H9 (cell line): ENCODE measurements around the gene ADGRG7. TPM values are rescaled to one million over a fixed set of nuclear protein-coding genes. Genes with fewer than 3 reads are reported as not detected.

Experiments used
- DNase-seq: peaks from one replicate; pipeline ENCODE4 v3.0.0-alpha.2; 2017
- H2AFZ ChIP-seq: one replicate; pipeline ENCODE4 v1.6.1; 2013; ENCODE audit warnings: mild to moderate bottlenecking, low read length, control low read depth, moderate library complexity
- H2AK5ac ChIP-seq: 2 replicates; pipeline ENCODE4 v1.6.1; 2013; ENCODE audit warnings: low read length, control low read depth, mixed read lengths; ENCODE audit not compliant: insufficient read length
- H2BK120ac ChIP-seq: one replicate; pipeline ENCODE4 v1.6.1; 2013; ENCODE audit warnings: low read depth, mild to moderate bottlenecking, low read length, control low read depth, inconsistent platforms; ENCODE audit not compliant: poor library complexity, severe bottlenecking
- H2BK12ac ChIP-seq: 2 replicates; pipeline ENCODE4 v1.6.1; 2013; ENCODE audit warnings: low read length, control low read depth, mixed read lengths, low read depth; ENCODE audit not compliant: insufficient read length
- H2BK15ac ChIP-seq: 2 replicates; pipeline ENCODE4 v1.6.1; 2013; ENCODE audit warnings: low read depth, low read length, control low read depth
- H2BK20ac ChIP-seq: one replicate; pipeline ENCODE4 v1.6.1; 2013; ENCODE audit warnings: low read depth, mild to moderate bottlenecking, low read length, control low read depth, inconsistent platforms; ENCODE audit not compliant: poor library complexity, severe bottlenecking
- H2BK5ac ChIP-seq: 2 replicates; pipeline ENCODE4 v1.6.1; 2013; ENCODE audit warnings: low read length, control low read depth, mixed read lengths; ENCODE audit not compliant: insufficient read length
- H3K14ac ChIP-seq: 2 replicates; pipeline ENCODE4 v1.6.1; 2013; ENCODE audit warnings: low read length, control low read depth; ENCODE audit not compliant: insufficient read depth
- H3K18ac ChIP-seq: 2 replicates; pipeline ENCODE4 v1.6.1; 2013; ENCODE audit warnings: low read depth, mild to moderate bottlenecking, mixed read lengths, low read length, control low read depth; ENCODE audit not compliant: insufficient read length
- H3K23ac ChIP-seq: 2 replicates; pipeline ENCODE4 v1.6.1; 2013; ENCODE audit warnings: low read length, control low read depth, mixed read lengths, low read depth; ENCODE audit not compliant: insufficient read length
- H3K23me2 ChIP-seq: 2 replicates; pipeline ENCODE4 v1.6.1; 2013; ENCODE audit warnings: low read depth, mild to moderate bottlenecking, mixed read lengths, low read length, control low read depth; ENCODE audit not compliant: insufficient read length, poor library complexity, severe bottlenecking
- H3K27ac ChIP-seq: 2 replicates; pipeline ENCODE4 v1.5.1; 2013; ENCODE audit warnings: low read length, control low read depth, mixed read lengths, low read depth; ENCODE audit not compliant: insufficient read length
- H3K27me3 ChIP-seq: 2 replicates; pipeline ENCODE4 v1.6.1; 2013; ENCODE audit warnings: low read length, control low read depth, inconsistent platforms; ENCODE audit not compliant: insufficient read depth
- H3K4ac ChIP-seq: 2 replicates; pipeline ENCODE4 v1.6.1; 2013; ENCODE audit warnings: low read depth, mild to moderate bottlenecking, control low read depth, inconsistent platforms, low read length, moderate library complexity
- H3K4me1 ChIP-seq: 2 replicates; pipeline ENCODE4 v1.6.1; 2013; ENCODE audit warnings: low read length, control low read depth, inconsistent platforms; ENCODE audit not compliant: insufficient read depth
- H3K4me2 ChIP-seq: 2 replicates; pipeline ENCODE4 v1.6.1; 2013; ENCODE audit warnings: low read length, control low read depth, mixed read lengths; ENCODE audit not compliant: insufficient read length, insufficient read depth
- H3K56ac ChIP-seq: 2 replicates; pipeline ENCODE4 v1.6.1; 2013; ENCODE audit warnings: low read depth, mild to moderate bottlenecking, mixed read lengths, low read length, control low read depth; ENCODE audit not compliant: insufficient read length
- H3K79me1 ChIP-seq: 2 replicates; pipeline ENCODE4 v1.6.1; 2013; ENCODE audit warnings: low read depth, mild to moderate bottlenecking, moderate library complexity, low read length, control low read depth, inconsistent platforms; ENCODE audit not compliant: insufficient read depth, poor library complexity, severe bottlenecking
- H3K79me2 ChIP-seq: 2 replicates; pipeline ENCODE4 v1.6.1; 2013; ENCODE audit warnings: low read length, control low read depth, inconsistent platforms; ENCODE audit not compliant: insufficient read depth
- H3K9ac ChIP-seq: 2 replicates; pipeline ENCODE4 v1.6.1; 2013; ENCODE audit warnings: low read length, control low read depth, mixed read lengths; ENCODE audit not compliant: insufficient read length; ENCODE audit errors: extremely low read depth
- H3K9me3 ChIP-seq: one replicate; pipeline ENCODE4 v1.6.1; 2013; ENCODE audit warnings: low read depth, low read length, inconsistent platforms; ENCODE audit not compliant: control insufficient read depth
- H3T11ph ChIP-seq: one replicate; pipeline ENCODE4 v1.6.1; 2013; ENCODE audit warnings: mild to moderate bottlenecking, low read length, control low read depth, inconsistent platforms
- H4K20me1 ChIP-seq: one replicate; pipeline ENCODE4 v1.6.1; 2013; ENCODE audit not compliant: control insufficient read depth, insufficient read length, insufficient read depth
- H4K5ac ChIP-seq: 2 replicates; pipeline ENCODE4 v1.6.1; 2013; ENCODE audit warnings: low read depth, mild to moderate bottlenecking, mixed read lengths, low read length, control low read depth; ENCODE audit not compliant: insufficient read length
- H4K8ac ChIP-seq: replicated peaks from 2 replicates; pipeline ENCODE4 v1.6.1; 2013; ENCODE audit warnings: low read length, control low read depth, mixed read lengths, low read depth; ENCODE audit not compliant: insufficient read length
- H4K91ac ChIP-seq: 2 replicates; pipeline ENCODE4 v1.6.1; 2013; ENCODE audit warnings: low read depth, mild to moderate bottlenecking, moderate library complexity, mixed read lengths, low read length, control low read depth; ENCODE audit not compliant: insufficient read length
- H3K27ac Mint-ChIP-seq, 3 experiments: 2 replicates in 2 of 3; 3 replicates in 1 of 3; pipeline ENCODE4 v1.8.0; 2020 to 2021; ENCODE audit warnings: mixed read lengths in 3 of 3, mild to moderate bottlenecking in 1 of 3, moderate library complexity in 1 of 3
- H3K27me3 Mint-ChIP-seq: 2 replicates; pipeline ENCODE4 v1.8.0; 2021; ENCODE audit warnings: low read depth, mild to moderate bottlenecking, moderate library complexity, mixed read lengths
- H3K36me3 Mint-ChIP-seq, 3 experiments: 2 replicates in 2 of 3; 3 replicates in 1 of 3; pipeline ENCODE4 v1.8.0; 2020 to 2021; ENCODE audit warnings: low read depth in 3 of 3, mixed read lengths in 3 of 3; ENCODE audit not compliant: insufficient read depth in 1 of 3
- H3K4me1 Mint-ChIP-seq, 2 experiments: 2 replicates each; pipeline ENCODE4 v1.8.0; 2020; ENCODE audit warnings: mixed read lengths in 2 of 2
- H3K4me3 Mint-ChIP-seq, 2 experiments: 2 replicates in 1 of 2; 3 replicates in 1 of 2; pipeline ENCODE4 v1.8.0; 2020 to 2021; ENCODE audit warnings: mild to moderate bottlenecking in 2 of 2, mixed read lengths in 2 of 2, moderate library complexity in 1 of 2
- H3K9me3 Mint-ChIP-seq, 2 experiments: 2 replicates in 1 of 2; 3 replicates in 1 of 2; pipeline ENCODE4 v1.8.0; 2020; ENCODE audit warnings: mild to moderate bottlenecking in 2 of 2, mixed read lengths in 2 of 2, moderate library complexity in 1 of 2
- CTCF ChIP-seq: fragments of 200-600 bp; sonication (generic); conservative IDR thresholded peaks from 3 replicates; pipeline ENCODE4 v1.8.0; 2021; ENCODE audit warnings: antibody characterized with exemption, mild to moderate bottlenecking
- WGBS: extraction: QIAGEN DNeasy Blood & Tissue Kit; methylation state at CpG from one replicate; pipeline ENCODE4 v1.1.7; 2013; ENCODE audit warnings: missing lambda C conversion rate, low lambda C conversion rate, mixed read lengths; ENCODE audit not compliant: insufficient read length; ENCODE audit errors: extremely low coverage; 5-methylcytosine and 5-hydroxymethylcytosine counted together
- long read RNA-seq: library from polyadenylated mRNA; unstranded; transcript quantifications from one replicate; pipeline ENCODE4 v2.0.0, GENCODE V29; 2020
- total RNA-seq: library from RNA; stranded (reverse); gene quantifications from 2 replicates; pipeline ENCODE4 v1.2.1, GENCODE V29; 2021

The ADGRG7 gene
- not detected in 2 replicates for total RNA-seq
- long read RNA-seq = 0 reads

GRCh38 chr3:100609305-100609704 lies at the start of gene ADGRG7:
Gene ADGRG7 (plus strand): TSS chr3:100609601. CDS start chr3:100609857, 256 bp downstream.
- Histone ChIP-seq H3T11ph (no peak within 1 kb of the TSS), H4K91ac (no peak within 1 kb of the TSS), H3K4me2 (no peak within 1 kb of the TSS), H2BK15ac (no peak within 1 kb of the TSS), H2BK20ac (no peak within 1 kb of the TSS), H2BK12ac (no peak within 1 kb of the TSS), H3K9ac (no peak within 1 kb of the TSS), H3K23me2 (no peaks in the 10 kb centered on the region), H3K4ac (no peak within 1 kb of the TSS), H4K20me1 (no peaks in the 10 kb centered on the region), H2AK5ac (no peak within 1 kb of the TSS), H2BK5ac (no peak within 1 kb of the TSS), H3K14ac (no peak within 1 kb of the TSS), H3K27me3 (no peaks in the 10 kb centered on the region; the same call in 1 of the 2 replicates), H3K23ac (no peak within 1 kb of the TSS), H2AFZ (no peak within 1 kb of the TSS), H3K4me1 (no peaks in the 10 kb centered on the region), H3K9me3 (no peaks in the 10 kb centered on the region), H3K27ac (no peak within 1 kb of the TSS), H3K56ac (no peak within 1 kb of the TSS), H3K79me2 (no peaks in the 10 kb centered on the region), H2BK120ac (no peak within 1 kb of the TSS), H3K79me1 (no peaks in the 10 kb centered on the region), H4K5ac (no peak within 1 kb of the TSS), H3K18ac (no peak within 1 kb of the TSS), H4K8ac (no peak within 1 kb of the TSS)
- DNase-seq = no peak
- no peaks in the 10 kb centered on the region; the same call in 1 of the 2 replicates for H3K27me3 Mint-ChIP-seq
- H3K36me3 Mint-ChIP-seq = no peaks in the 10 kb centered on the region
- no peak within 1 kb of the TSS for H3K27ac Mint-ChIP-seq
- no peaks in the 10 kb centered on the region for H3K9me3 Mint-ChIP-seq
- H3K4me1 Mint-ChIP-seq = peaks cover 13 to 14% of the 10 kb centered on the region in 2 experiments
- no peak for TF ChIP-seq CTCF
- WGBS = no CpG with 5 or more reads among the region's 2 CpGs
- H3K4me3 Mint-ChIP-seq = no peak within 1 kb of the TSS
